ENCODE measurements around the gene SRPX2. TPM values are rescaled to one million over a fixed set of nuclear protein-coding genes. Genes with fewer than 3 reads are reported as not detected.
"Not testable (repeated sequence)": the region's sequence is repeated elsewhere in the genome, so short reads cannot be mapped to it uniquely, and the experiment has no call there.

SRPX2 gene
- total RNA-seq, 4 donors from 2014 or later, result 7.4 to 23.8 (median 15.1) TPM

- intact Hi-C loops (cut with DNase I; ENCODE audit: low total_unique reads), result no loop called here
- no peak for TF ChIP-seq POLR2A (IDR thresholded peaks at IDR 0.05)
- no peak for TF ChIP-seq CTCF (IDR thresholded peaks at IDR 0.05)
- no peak for DNase-seq
These were observed 77.3 kb downstream of the SRPX2 start for GRCh38 chrX:100721328-100721727.

GRCh38 chrX:100724006-100724405 lies 80.0 kb downstream of the SRPX2 start:
- H3K9me3 ChIP-seq; H3K27ac ChIP-seq; H3K36me3 ChIP-seq; H3K4me1 ChIP-seq; intact Hi-C loops (cut with DNase I; ENCODE audit: low total_unique reads); H3K4me3 ChIP-seq; DNase-seq; H3K27me3 ChIP-seq: not testable (repeated sequence)

More at GRCh38 chrX:100721328-100721727, 77.3 kb downstream of the SRPX2 start:
- H3K4me3 ChIP-seq, result no peak overlapping the region
- no peaks in the 10 kb centered on the region for H3K27me3 ChIP-seq
- no peaks in the 10 kb centered on the region for H3K9me3 ChIP-seq
- H3K4me1 ChIP-seq, result no peaks in the 10 kb centered on the region
- H3K27ac ChIP-seq, result peak overlapping the region; percentile 10 to 29
- H3K36me3 ChIP-seq, result no peaks in the 10 kb centered on the region

Other genes with a start within 250 kb of the SRPX2 start
- gene PCDH19, start 233.9 kb upstream of the SRPX2 start, total RNA-seq, result 1 to 10 TPM; 2.0 to 5.2 (median 3.4) TPM
- 1 to 10 TPM in 1 of 4 donors, not detected in 3; 1.7 TPM for gene TNMD, start 59.3 kb upstream of the SRPX2 start, total RNA-seq
- gene TSPAN6, start 7.4 kb upstream of the SRPX2 start, total RNA-seq, result 10 to 100 TPM; 22.3 to 74.8 (median 27.5) TPM
- 100 to 1,000 TPM in 1 of 4 donors, 10 to 100 TPM in 3; 48.0 to 169 (median 83.8) TPM for gene SYTL4, start 87.9 kb downstream of the SRPX2 start, total RNA-seq
- gene CSTF2, start 176.2 kb downstream of the SRPX2 start, total RNA-seq, result 10 to 100 TPM; 11.1 to 24.8 (median 15.5) TPM
- gene NOX1, start 230.2 kb downstream of the SRPX2 start, total RNA-seq, result not detected

Measured in uterus (tissue), 4 donors.